Memory B cell (primary cell): ENCODE measurements around the gene SHF.

Experiments used
- ATAC-seq: fragments of 150-1000 bp; cut with Tn5 transposase; 2 replicates; pipeline ENCODE4 v1.10.0; 2021; ENCODE audit warnings: low read depth, mild to moderate bottlenecking, moderate library complexity
- DNase-seq, 2 donors: peaks; one replicate each; pipeline ENCODE4 v3.0.0; 2022; ENCODE audit warnings: low spot score in 2 of 2
- H3K27ac Mint-ChIP-seq: one replicate; pipeline ENCODE4 v1.8.0; 2022; ENCODE audit warnings: mild to moderate bottlenecking, moderate library complexity, mixed read lengths
- H3K27me3 Mint-ChIP-seq: one replicate; pipeline ENCODE4 v1.8.0; 2022; ENCODE audit warnings: mixed read lengths
- H3K36me3 Mint-ChIP-seq: one replicate; pipeline ENCODE4 v1.8.0; 2022; ENCODE audit warnings: mild to moderate bottlenecking, mixed read lengths
- H3K4me1 Mint-ChIP-seq: one replicate; pipeline ENCODE4 v1.8.0; 2022; ENCODE audit warnings: mixed read lengths
- H3K4me3 Mint-ChIP-seq: one replicate; pipeline ENCODE4 v1.8.0; 2022; ENCODE audit warnings: mild to moderate bottlenecking, moderate library complexity, mixed read lengths
- H3K9me3 Mint-ChIP-seq: one replicate; pipeline ENCODE4 v1.8.0; 2022; ENCODE audit warnings: mixed read lengths

Gene SHF

DNA sequence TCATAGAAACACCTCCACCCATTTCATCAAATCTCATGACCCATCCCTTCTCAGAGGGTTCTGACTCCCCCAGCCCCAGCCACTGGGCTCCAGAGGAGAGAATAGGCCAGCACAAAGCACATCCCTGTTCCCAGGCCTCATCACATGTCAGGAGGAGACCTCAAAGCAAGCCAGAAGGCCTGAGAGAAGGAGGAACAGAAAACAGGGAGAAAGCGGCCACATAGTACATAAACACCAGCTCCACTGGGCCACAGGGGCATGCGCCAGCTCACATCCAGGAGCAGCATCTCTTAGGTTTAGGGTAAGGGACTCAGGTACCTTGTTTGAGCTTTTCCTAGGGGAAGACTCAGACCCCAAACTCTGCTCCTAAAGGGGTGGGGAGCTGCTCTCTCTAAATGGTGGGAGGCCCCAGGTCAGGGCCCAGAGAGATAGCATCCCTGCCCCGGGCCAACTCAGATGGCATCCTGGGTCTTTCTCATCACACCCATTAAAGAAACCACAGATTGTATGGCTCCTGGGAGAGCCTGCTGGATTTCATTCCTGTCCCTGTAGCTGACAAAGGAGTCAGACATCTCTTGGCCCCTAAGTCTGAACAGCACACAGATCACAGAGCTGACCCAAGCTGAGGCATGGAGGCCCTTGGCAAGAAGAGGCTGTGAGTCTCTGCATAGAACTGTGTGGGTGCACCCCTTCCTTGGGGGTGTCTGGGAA lies 2.5 kb downstream of the SHF start:
- Mint-ChIP-seq H3K27ac (peak overlapping the region; percentile 86), H3K36me3 (no peaks in the 10 kb centered on the region), H3K9me3 (no peaks in the 10 kb centered on the region), H3K4me3 (no peak overlapping the region), H3K27me3 (peaks cover under 1% of the 10 kb centered on the region), H3K4me1 (peaks cover 19% of the 10 kb centered on the region)
- ATAC-seq: no peak
- no peak for DNase-seq

DNA sequence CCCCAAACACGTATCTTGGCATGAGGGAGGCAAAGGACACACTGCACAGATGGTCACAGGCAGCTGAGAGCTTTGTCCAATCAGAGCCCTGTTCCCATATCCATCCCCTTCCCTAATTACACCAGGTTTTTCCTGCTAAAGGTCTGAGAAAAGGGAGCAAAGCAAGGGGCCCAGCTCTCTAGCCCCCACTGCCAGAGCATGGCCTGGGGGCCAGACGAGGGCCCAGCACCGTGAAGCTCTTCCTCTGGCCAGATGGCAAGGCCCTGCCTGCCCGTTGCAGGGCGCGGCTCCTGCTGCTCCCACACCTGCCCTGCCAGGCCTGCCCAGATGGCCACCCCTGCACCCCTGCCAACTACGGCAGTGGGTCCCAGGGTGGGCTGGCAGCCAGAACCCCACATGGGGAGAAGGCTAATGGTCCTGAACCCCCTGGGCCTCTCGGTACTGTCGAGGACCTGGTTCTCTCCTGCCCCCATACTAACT lies 3.2 kb downstream of the SHF start:
- H3K9me3 Mint-ChIP-seq: no peaks in the 10 kb centered on the region
- H3K36me3 Mint-ChIP-seq: no peaks in the 10 kb centered on the region
- ATAC-seq (no peak), DNase-seq (no peak)
- no peak overlapping the region for H3K27ac Mint-ChIP-seq
- H3K4me3 Mint-ChIP-seq: no peak overlapping the region
- no peaks in the 10 kb centered on the region for H3K27me3 Mint-ChIP-seq
- H3K4me1 Mint-ChIP-seq: peaks cover 22% of the 10 kb centered on the region

DNA sequence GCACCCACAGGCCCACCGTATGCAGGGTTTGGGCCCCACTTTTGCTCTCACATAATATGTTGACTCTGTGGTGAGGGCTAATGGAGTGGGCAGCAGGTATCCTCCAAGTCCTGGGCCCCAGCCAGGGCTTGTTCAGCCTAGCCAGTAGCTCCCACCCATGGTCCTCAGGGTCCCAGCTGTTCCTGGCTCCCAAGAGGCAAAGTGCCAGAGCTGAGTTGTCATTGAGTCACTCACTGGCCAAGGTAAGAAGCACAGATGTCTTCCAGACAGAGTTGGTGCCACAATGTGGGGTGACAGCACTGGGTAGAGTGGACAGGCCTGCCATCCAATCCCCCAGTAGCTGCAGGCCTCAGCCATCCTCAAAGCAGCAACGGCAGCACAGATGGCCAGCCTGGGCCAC lies 4.3 kb downstream of the SHF start:
- no peak overlapping the region for H3K27ac Mint-ChIP-seq
- H3K36me3 Mint-ChIP-seq: no peaks in the 10 kb centered on the region
- H3K27me3 Mint-ChIP-seq: no peaks in the 10 kb centered on the region
- no peaks in the 10 kb centered on the region for H3K9me3 Mint-ChIP-seq
- peaks cover 21% of the 10 kb centered on the region for H3K4me1 Mint-ChIP-seq
- H3K4me3 Mint-ChIP-seq: no peak overlapping the region
- DNase-seq: no peak
- no peak for ATAC-seq

DNA sequence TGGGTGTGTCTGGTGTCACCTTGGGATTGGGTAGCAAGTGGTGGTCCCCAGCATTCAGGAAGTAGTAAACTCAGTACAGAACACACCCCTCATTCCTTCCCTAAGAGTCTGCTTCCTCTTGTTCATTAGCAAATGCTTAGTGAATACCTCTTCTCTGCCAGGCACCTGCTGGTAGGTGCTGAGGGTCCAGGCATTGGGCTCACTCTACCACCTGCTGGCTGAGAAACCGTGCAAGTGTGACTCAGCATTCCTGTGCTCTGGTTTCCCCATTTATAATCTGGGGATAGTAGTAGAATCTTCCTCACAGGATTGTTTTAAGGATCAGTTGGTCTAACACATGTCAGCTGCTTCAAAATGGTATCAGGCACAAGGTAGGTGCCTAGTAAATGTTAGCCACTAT lies 4.8 kb downstream of the SHF start:
- Mint-ChIP-seq H3K27me3 (no peaks in the 10 kb centered on the region), H3K4me1 (peaks cover 17% of the 10 kb centered on the region), H3K36me3 (no peaks in the 10 kb centered on the region), H3K27ac (no peak overlapping the region), H3K4me3 (no peak overlapping the region), H3K9me3 (no peaks in the 10 kb centered on the region)
- ATAC-seq: no peak
- no peak for DNase-seq

DNA sequence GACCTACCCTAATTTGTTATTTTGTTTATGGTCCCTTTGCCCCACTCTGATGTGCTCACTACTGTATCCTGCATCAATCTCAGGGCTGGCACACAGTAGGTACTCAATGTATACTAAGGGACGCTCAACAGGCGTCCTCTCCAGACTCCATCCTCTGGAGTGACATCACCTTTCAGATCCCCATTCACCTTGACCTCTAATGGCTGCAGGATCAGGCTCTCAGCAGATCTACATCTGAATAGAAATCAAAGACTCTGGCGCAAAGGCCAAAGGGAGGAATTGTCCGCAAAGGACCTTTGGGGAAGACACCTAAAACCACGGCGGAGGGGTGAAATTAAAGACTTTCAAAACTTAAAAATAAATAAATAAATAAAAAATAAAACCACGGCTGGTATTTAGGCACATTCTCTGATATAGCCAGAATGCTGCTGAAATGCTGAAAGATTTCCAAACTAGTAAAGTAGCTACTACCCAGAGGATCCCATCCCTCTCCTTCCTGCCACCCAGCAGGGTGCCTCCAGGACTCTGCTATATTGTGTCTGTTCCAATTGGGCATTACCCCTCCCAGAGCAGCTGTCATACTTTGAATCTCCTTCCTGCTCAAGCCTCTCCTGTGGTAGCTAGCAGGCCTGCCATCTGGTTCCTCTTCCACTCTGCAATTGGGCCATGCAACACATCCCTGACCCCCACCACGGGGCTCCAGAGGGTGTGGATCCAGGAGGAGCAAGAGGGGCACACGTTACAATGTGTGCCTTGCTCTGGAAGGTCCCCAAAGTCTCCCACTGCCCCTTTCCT lies 6.1 kb downstream of the SHF start:
- Mint-ChIP-seq H3K27ac (no peak overlapping the region), H3K4me3 (no peak overlapping the region), H3K36me3 (peaks cover 4% of the 10 kb centered on the region), H3K9me3 (no peaks in the 10 kb centered on the region), H3K4me1 (peaks cover 14% of the 10 kb centered on the region), H3K27me3 (no peaks in the 10 kb centered on the region)
- ATAC-seq: no peak
- DNase-seq: no peak

DNA sequence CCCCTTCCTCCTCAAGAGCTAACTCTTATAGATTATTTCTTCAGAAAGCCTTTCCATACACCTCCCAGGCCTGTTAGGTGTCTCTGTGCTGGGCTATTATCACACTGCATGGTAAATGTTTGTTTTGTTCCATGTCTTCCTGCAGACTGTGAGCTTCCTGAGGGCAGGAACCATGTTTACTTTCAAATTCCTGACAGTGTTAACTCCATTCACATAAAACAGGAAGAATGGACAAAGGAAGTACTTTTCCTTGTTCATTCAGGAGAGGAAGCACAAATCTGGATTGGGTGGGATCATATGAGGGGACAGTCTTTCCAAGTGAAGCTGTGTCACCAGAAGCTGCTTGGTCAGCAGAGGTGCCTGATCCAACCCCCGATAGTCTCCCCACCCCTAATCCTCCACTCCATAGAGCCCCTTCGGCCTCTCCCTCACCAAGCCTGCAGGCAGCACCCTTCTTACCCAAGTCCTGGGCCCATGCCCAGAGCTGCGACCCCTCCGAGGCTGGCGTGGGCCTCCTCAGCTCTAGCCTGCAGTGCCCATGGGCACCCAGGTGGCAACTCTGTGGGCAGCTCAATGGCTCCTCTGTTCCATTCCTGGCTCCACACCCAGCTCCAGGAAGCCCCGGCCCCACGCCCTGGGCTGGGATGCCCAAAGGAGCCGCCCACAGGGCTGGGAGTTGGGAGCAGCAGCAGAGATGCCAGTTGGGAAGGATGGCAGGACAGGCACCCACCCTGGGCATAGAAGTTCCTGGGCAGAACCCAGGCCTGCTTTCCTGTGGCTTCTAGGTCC lies 6.9 kb downstream of the SHF start:
- H3K36me3 Mint-ChIP-seq: peaks cover 7% of the 10 kb centered on the region
- H3K9me3 Mint-ChIP-seq: no peaks in the 10 kb centered on the region
- H3K27ac Mint-ChIP-seq: no peak overlapping the region
- H3K4me1 Mint-ChIP-seq: peaks cover 11% of the 10 kb centered on the region
- DNase-seq (no peak), ATAC-seq (no peak)
- H3K4me3 Mint-ChIP-seq: no peak overlapping the region
- no peaks in the 10 kb centered on the region for H3K27me3 Mint-ChIP-seq

DNA sequence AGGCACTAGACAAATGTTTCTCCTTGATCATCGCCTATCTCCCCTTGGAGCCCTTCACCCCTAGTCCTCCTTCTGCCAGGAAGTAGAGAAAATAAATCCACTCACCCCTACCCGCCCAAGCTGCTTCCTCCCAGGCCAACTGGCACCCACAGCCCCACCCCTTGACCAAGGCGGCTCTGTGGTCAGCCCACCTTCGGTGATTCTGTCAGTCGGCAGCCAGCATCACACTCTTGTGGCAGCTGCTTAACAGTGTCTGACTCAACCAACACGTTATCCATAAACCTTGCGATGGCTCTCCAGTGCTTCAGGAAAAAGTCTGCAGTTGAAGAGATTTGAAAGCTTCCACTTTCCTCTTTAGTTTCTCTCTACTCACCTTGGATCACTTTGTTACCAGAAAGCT lies 7.6 kb downstream of the SHF start:
- Mint-ChIP-seq H3K27me3 (no peaks in the 10 kb centered on the region), H3K4me1 (peaks cover 8% of the 10 kb centered on the region), H3K27ac (no peak overlapping the region), H3K9me3 (no peaks in the 10 kb centered on the region), H3K4me3 (no peak overlapping the region), H3K36me3 (peaks cover 7% of the 10 kb centered on the region)
- ATAC-seq (no peak), DNase-seq (no peak)

DNA sequence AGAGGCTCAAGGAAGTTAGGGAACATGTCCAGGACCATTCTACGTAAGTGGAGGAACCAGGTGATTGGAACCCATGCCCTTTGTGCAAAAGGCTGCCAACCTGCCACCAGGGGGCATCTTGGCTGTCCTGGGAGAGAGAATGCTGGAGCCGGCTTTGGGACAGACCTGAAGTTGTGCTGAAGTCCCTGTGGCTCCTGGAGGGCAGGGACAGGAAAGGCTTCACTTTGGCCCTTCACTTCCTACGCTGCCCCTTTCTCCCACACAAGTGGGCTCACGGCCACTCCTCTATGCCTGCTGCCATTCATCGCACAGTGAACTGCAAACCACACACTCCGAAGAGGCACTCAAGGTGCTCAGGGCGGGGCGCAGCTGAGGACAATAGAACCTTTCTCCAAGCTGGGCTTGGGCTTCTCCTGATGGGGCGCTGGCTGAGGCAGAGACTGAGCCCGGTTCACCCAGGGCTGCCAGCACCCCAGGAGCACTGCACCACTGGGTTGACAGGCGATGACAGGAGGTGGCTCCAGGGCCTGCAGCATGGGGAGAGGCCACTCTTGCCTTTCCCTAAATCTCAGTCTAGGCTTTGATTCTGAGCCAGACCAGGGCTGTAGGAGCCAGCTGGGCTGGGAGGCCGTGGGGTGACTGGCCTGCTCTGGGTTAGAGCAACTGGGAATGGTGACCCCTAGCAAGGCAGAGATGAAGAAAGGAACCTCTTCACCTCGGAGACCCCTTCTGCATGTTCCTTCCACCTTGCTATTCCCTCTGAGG lies 8.4 kb downstream of the SHF start:
- DNase-seq (no peak), ATAC-seq (peak; percentile 49)
- no peaks in the 10 kb centered on the region for H3K9me3 Mint-ChIP-seq
- no peak overlapping the region for H3K4me3 Mint-ChIP-seq
- H3K27me3 Mint-ChIP-seq: no peaks in the 10 kb centered on the region
- peaks cover 8% of the 10 kb centered on the region for H3K4me1 Mint-ChIP-seq
- no peak overlapping the region for H3K27ac Mint-ChIP-seq
- H3K36me3 Mint-ChIP-seq: peaks cover 7% of the 10 kb centered on the region

DNA sequence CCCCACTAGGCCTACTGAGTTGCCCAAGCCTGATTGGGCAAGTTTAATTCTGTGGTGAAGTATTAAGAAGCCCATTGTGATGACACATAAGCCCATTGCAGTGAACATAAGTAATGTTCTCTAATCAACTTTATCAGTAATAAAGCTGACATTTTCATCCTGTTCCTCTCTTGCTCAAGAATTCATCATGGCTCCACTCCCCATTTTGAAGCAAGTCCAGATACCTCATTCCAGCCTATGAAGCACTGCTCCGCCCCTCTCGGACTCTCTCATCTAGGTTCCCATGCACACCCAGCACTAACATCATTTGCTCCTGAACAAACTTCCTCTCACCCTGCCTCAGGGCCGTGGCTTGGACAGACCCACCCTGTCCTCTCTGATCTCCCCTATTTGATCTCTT lies 10.5 kb downstream of the SHF start:
- no peaks in the 10 kb centered on the region for H3K9me3 Mint-ChIP-seq
- H3K4me3 Mint-ChIP-seq: no peak overlapping the region
- H3K4me1 Mint-ChIP-seq: peaks cover 8% of the 10 kb centered on the region
- H3K27me3 Mint-ChIP-seq: no peaks in the 10 kb centered on the region
- ATAC-seq: no peak
- DNase-seq: no peak
- H3K27ac Mint-ChIP-seq: no peak overlapping the region
- peaks cover 7% of the 10 kb centered on the region for H3K36me3 Mint-ChIP-seq

DNA sequence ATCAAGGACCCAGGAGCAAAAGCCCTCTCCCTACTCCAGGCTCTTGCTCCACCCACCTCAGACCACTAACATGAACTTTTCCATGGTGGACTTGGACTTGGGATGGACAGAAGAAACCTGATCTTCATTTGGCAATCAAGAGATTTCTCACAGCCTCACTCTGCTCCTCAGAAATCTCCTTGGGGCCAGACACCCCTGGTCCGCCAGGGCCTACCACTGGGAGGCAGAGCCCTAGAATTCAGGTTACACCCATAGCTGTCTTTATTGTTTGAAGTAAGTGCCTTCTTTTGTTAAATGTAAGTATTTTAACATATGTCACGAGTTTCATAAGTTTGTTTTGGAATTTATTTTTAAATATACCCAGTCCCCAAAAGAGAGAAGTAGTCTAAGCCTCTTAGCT lies 13.2 kb downstream of the SHF start:
- ATAC-seq: no peak
- peaks cover 7% of the 10 kb centered on the region for H3K36me3 Mint-ChIP-seq

DNA sequence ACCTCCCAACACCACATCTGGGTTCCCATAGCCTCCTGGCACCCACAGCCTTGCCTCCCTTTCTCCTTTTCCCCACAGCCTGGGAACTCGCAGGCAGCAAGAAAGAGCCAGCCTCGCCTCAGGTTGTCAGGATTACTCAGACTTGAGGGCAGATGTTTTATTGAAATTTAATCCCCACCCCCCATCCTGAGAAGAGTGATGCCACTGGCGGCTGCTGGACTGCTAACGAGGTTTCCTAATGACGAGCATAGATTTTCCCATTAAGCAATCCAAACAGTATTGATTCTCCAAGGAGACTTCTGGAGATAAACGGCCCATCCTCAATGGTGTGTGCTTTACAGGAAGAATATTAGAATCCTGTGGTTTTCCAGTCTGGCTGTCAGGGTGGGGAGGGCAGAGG lies 13.7 kb downstream of the SHF start:
- no peaks in the 10 kb centered on the region for H3K9me3 Mint-ChIP-seq
- H3K4me1 Mint-ChIP-seq: peaks cover 6% of the 10 kb centered on the region
- no peak overlapping the region for H3K27ac Mint-ChIP-seq
- DNase-seq (no peak), ATAC-seq (no peak)
- H3K36me3 Mint-ChIP-seq: peaks cover 7% of the 10 kb centered on the region
- no peak overlapping the region for H3K4me3 Mint-ChIP-seq
- H3K27me3 Mint-ChIP-seq: no peaks in the 10 kb centered on the region

More for the DNA sequence above, 13.2 kb downstream of the SHF start:
- H3K27me3 Mint-ChIP-seq: no peaks in the 10 kb centered on the region
- no peak overlapping the region for H3K27ac Mint-ChIP-seq
- DNase-seq: no peak
- H3K4me3 Mint-ChIP-seq: no peak overlapping the region
- no peaks in the 10 kb centered on the region for H3K9me3 Mint-ChIP-seq
- H3K4me1 Mint-ChIP-seq: peaks cover 4% of the 10 kb centered on the region

DNA sequence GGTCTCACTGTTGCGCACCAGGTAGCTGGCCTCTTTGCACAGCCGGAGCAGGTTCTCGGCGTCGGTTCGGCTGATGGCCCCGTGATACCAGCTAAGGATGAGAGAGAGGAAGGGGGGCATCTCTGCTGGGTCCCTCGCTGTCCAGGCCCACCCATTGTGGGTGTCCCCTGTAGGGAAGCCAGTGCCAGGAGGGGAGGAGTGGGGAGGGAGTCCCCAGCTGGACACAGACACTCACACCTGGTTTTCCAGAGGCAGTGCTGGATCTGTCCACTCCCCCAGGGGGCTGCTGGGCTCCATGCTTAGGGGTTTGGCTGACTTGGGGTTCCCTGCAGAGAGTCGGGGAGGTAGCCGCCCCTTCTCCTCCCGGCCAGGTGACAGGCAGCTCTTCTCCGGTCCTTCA lies 15.9 kb downstream of the SHF start:
- H3K27ac Mint-ChIP-seq: no peak overlapping the region
- no peaks in the 10 kb centered on the region for H3K27me3 Mint-ChIP-seq
- H3K4me3 Mint-ChIP-seq: no peak overlapping the region
- peaks cover 12% of the 10 kb centered on the region for H3K4me1 Mint-ChIP-seq
- no peak for ATAC-seq
- H3K9me3 Mint-ChIP-seq: no peaks in the 10 kb centered on the region
- H3K36me3 Mint-ChIP-seq: peaks cover 4% of the 10 kb centered on the region
- DNase-seq: no peak

DNA sequence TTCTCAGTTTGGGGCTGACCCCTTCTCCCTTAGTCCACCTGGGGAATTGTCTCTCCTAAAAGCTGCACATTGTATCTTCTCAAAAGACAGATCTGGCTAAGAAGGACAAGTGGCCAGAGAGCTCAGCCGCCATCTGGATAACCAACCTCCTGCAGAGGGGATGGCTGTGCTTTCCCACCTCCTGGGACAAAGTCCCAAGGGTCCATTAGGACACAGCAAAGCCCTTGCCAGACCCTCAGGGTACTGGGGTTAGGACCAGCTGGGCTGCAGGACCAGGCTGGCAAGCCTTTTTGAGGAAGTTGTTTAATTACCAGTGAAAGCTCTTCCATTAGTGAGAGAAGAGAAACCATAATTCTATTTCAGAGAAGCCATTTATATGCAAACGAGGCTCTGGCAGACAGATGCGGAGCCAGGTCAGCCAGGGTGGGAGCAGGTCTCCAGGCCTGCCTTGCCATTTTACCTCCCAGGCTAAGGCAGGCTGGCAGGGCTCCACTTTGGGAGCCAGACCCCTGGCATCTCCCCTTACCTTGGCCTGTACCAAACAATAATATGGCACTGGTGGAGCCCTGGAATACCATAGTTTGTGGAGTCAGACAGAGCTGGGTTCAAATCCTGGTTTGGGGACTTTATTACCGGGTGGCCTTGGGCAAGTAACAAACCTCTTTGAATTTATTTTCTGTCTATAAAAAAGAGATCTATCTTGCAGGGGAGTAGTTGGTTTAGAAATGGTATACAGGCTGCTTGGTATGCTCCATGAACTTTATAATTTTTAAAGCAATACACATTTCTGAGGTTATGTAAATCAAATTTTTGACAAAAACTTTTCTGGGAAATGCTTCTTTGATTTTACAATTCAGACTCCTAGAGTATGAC lies 17.9 kb downstream of the SHF start:
- Mint-ChIP-seq H3K4me1 (peaks cover 16% of the 10 kb centered on the region), H3K9me3 (no peaks in the 10 kb centered on the region), H3K27ac (peak overlapping the region; percentile 38), H3K36me3 (no peaks in the 10 kb centered on the region), H3K27me3 (no peaks in the 10 kb centered on the region), H3K4me3 (no peak overlapping the region)
- ATAC-seq (peak; percentile 11), DNase-seq (no peak)
